ENCODE results near the gene ENAH. TPM values are rescaled to one million over a fixed set of nuclear protein-coding genes. Genes with fewer than 3 reads are reported as not detected.
A peak's percentile ranks its signal among the peaks of the same experiment; 100 is the strongest.
"Not testable (repeated sequence)": the region's sequence is repeated elsewhere in the genome, so short reads cannot be mapped to it uniquely, and the experiment has no call there.

Gene ENAH
- total and polyA plus RNA-seq, 9 of the 15 experiments (the other 6 are each of a cell fraction or from before 2014, with no cell fraction given), result 0.03 to 1.2 (median 0.15) TPM

DNA sequence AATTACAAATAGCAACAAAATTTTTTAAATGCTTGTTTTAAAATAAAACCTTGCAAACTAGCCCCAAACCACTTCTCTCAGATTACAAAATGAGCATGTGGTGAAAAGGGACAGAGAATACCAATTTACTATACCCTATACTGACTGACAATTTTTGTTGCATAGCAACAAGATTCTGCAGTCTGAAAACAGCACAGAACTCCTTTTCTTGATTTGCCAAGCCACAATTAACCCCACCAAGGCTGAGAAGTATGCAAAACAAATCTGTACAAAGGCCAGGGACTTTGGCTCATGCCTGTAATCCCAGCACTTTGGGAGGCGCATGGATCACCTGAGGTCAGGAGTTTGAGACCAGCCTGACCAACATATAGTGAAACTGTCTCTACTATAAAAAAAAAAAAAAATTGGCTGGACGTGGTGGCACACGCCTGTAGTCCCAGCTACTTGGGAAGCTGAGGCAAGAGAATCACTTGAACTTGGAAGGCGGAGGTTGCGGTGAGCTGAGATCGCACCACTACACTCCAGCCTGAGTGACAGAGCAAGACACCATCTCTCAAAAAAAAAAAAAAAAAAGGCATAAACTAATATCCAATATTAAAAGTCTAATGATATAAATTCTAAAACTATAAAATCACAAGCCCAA is 21.8 kb downstream of the ENAH start:
- 38% methylated on average over 6 of the region's 6 CpGs for WGBS (ENCODE audit: insufficient coverage, low coverage, missing lambda C conversion rate)
- intact Hi-C loops (cut with micrococcal nuclease), result no loop called here
- Histone ChIP-seq H3K27ac (ENCODE audit: extremely low read depth, low read depth, low read length) (no peak overlapping the region), H3K9me3 (replicated peaks; ENCODE audit: control insufficient read depth, insufficient read depth, low read depth, low read length) (no peaks in the 10 kb centered on the region), H4K20me1 (replicated peaks; ENCODE audit: control insufficient read depth, insufficient read depth, low read length) (no peaks in the 10 kb centered on the region), H3K4me2 (ENCODE audit: insufficient read depth, low read length) (no peak overlapping the region), H3K36me3 (ENCODE audit: control insufficient read depth, insufficient read depth, low read length) (no peaks in the 10 kb centered on the region), H3K79me2 (ENCODE audit: control insufficient read depth, insufficient read depth, low read length) (no peaks in the 10 kb centered on the region), H3K9ac (ENCODE audit: insufficient read depth in 1 of 2, low read depth in 2 of 2, low read length in 2 of 2) (no peak overlapping the region), H3K4me1 (replicated peaks in 1 of 2; ENCODE audit: control insufficient read depth in 2 of 2, insufficient read depth in 2 of 2, low read length in 2 of 2) (no peaks in the 10 kb centered on the region), H3K4me3 (no peak overlapping the region), H3K9me1 (ENCODE audit: control insufficient read depth, insufficient read depth, low read length) (no peaks in the 10 kb centered on the region), H2AFZ (ENCODE audit: low read depth, low read length) (no peak overlapping the region), H3K27me3 (ENCODE audit: control insufficient read depth in 2 of 2, insufficient read depth in 2 of 2, low read length in 2 of 2) (peaks cover 0 to 8% of the 10 kb centered on the region in 2 experiments; a peak in 2 of 5 replicates)
- FAIRE-seq (no peak), ATAC-seq (no peak), DNase-seq (ENCODE audit: extremely low read depth in 1 of 4, low spot score in 3 of 4) (no peak)
- TF ChIP-seq RFX1 (IDR thresholded peaks at IDR 0.05) (peak; percentile 27; the same call in 1 of the 2 replicates), ZFX (CRISPR knock-in tag; IDR thresholded peaks at IDR 0.05) (no peak)
- BruUV-seq (replicated peaks), result no TSS peak
- ChIA-PET CTCF (ENCODE audit: low intra/inter-chr PET ratio) (interaction anchor here (0.7 kb wide), 1 partner anchor 11 kb away, joined by 3 read pairs; no protein-coding TSS in a partner anchor), POLR2A (no interaction called here)
- in situ Hi-C loops (cut with MboI), result no loop called here

GRCh38 chr1:225629483-225629882 is 23.4 kb downstream of the ENAH start:
- intact Hi-C loops (cut with micrococcal nuclease) (no loop called here), in situ Hi-C loops (cut with MboI) (no loop called here)
- BruUV-seq (replicated peaks), result no TSS peak
- H3K27me3 ChIP-seq (ENCODE audit: control insufficient read depth in 2 of 2, insufficient read depth in 2 of 2, low read length in 2 of 2), result peaks cover 0 to 12% of the 10 kb centered on the region in 2 experiments; a peak in 2 of 5 replicates
- H4K20me1 ChIP-seq (replicated peaks; ENCODE audit: control insufficient read depth, insufficient read depth, low read length), result no peaks in the 10 kb centered on the region
- FAIRE-seq (no peak), ATAC-seq (no peak), DNase-seq (ENCODE audit: extremely low read depth in 1 of 4, low spot score in 3 of 4) (no peak)
- no peak overlapping the region for H3K4me2 ChIP-seq (ENCODE audit: insufficient read depth, low read length)
- no peaks in the 10 kb centered on the region for H3K9me3 ChIP-seq (replicated peaks; ENCODE audit: control insufficient read depth, insufficient read depth, low read depth, low read length)
- CTCF ChIA-PET (ENCODE audit: low intra/inter-chr PET ratio), result no interaction called here
- H3K4me1 ChIP-seq (replicated peaks in 1 of 2; ENCODE audit: control insufficient read depth in 2 of 2, insufficient read depth in 2 of 2, low read length in 2 of 2), result no peaks in the 10 kb centered on the region
- no peak overlapping the region for H2AFZ ChIP-seq (ENCODE audit: low read depth, low read length)
- no peaks in the 10 kb centered on the region for H3K36me3 ChIP-seq (ENCODE audit: control insufficient read depth, insufficient read depth, low read length)
- H3K9me1 ChIP-seq (ENCODE audit: control insufficient read depth, insufficient read depth, low read length), result no peaks in the 10 kb centered on the region
- H3K9ac ChIP-seq (ENCODE audit: insufficient read depth in 1 of 2, low read depth in 2 of 2, low read length in 2 of 2), result no peak overlapping the region
- no peak overlapping the region for H3K27ac ChIP-seq (ENCODE audit: extremely low read depth, low read depth, low read length)
- no peak overlapping the region for H3K4me3 ChIP-seq
- POLR2A ChIA-PET, result interaction anchor here (0.6 kb wide), 1 partner anchor 41 kb away, joined by 3 read pairs; no protein-coding TSS in a partner anchor
- TF ChIP-seq C11orf30 (IDR thresholded peaks at IDR 0.05; ENCODE audit: low read depth) (peak; percentile 46), SNIP1 (IDR thresholded peaks at IDR 0.05; ENCODE audit: low read depth) (no peak), MAFG (tag; conservative IDR thresholded peaks at IDR 0.05) (0 out of 2 replicates have a peak, but pooled peaks have one; percentile 31), ZNF316 (IDR thresholded peaks at IDR 0.05) (peak; percentile 80)
- no peaks in the 10 kb centered on the region for H3K79me2 ChIP-seq (ENCODE audit: control insufficient read depth, insufficient read depth, low read length)
- WGBS (ENCODE audit: insufficient coverage, low coverage, missing lambda C conversion rate), result 0% methylated on average over 3 of the region's 3 CpGs

GRCh38 chr1:225628794-225629193 is 24.1 kb downstream of the ENAH start:
- H3K79me2 ChIP-seq (ENCODE audit: control insufficient read depth, insufficient read depth, low read length); CTCF ChIA-PET (ENCODE audit: low intra/inter-chr PET ratio); H3K4me3 ChIP-seq; H3K9me3 ChIP-seq (replicated peaks; ENCODE audit: control insufficient read depth, insufficient read depth, low read depth, low read length); ATAC-seq; H2AFZ ChIP-seq (ENCODE audit: low read depth, low read length); H3K9ac ChIP-seq (ENCODE audit: insufficient read depth in 1 of 2, low read depth in 2 of 2, low read length in 2 of 2); H3K4me1 ChIP-seq (replicated peaks in 1 of 2; ENCODE audit: control insufficient read depth in 2 of 2, insufficient read depth in 2 of 2, low read length in 2 of 2); DNase-seq (ENCODE audit: extremely low read depth in 1 of 4, low spot score in 3 of 4); H3K4me2 ChIP-seq (ENCODE audit: insufficient read depth, low read length); BruUV-seq (replicated peaks); H3K36me3 ChIP-seq (ENCODE audit: control insufficient read depth, insufficient read depth, low read length); H3K9me1 ChIP-seq (ENCODE audit: control insufficient read depth, insufficient read depth, low read length); H4K20me1 ChIP-seq (replicated peaks; ENCODE audit: control insufficient read depth, insufficient read depth, low read length); FAIRE-seq; intact Hi-C loops (cut with micrococcal nuclease); in situ Hi-C loops (cut with MboI); H3K27ac ChIP-seq (ENCODE audit: extremely low read depth, low read depth, low read length): not testable (repeated sequence)
- under 1% methylated on average over 11 of the region's 13 CpGs for WGBS (ENCODE audit: insufficient coverage, low coverage, missing lambda C conversion rate)
- POLR2A ChIA-PET, result interaction anchor here (0.6 kb wide), 1 partner anchor 40 kb away, joined by 3 read pairs; no protein-coding TSS in a partner anchor
- peaks cover 0 to 10% of the 10 kb centered on the region in 2 experiments; a peak in 3 of 5 replicates for H3K27me3 ChIP-seq (ENCODE audit: control insufficient read depth in 2 of 2, insufficient read depth in 2 of 2, low read length in 2 of 2)
